HEK293 (cell line): ENCODE measurements around the gene RHCG.

Source experiments
- CTCF ChIA-PET: fragments of 350-600 bp; formaldehyde crosslinking; extraction: SDS; loops from one replicate; lab custom pipeline; 2021; ENCODE audit warnings: antibody characterized with exemption; lab: Yijun Ruan, JAX
- POLR2A ChIA-PET: fragments of 300-600 bp; formaldehyde crosslinking; extraction: SDS; loops from one replicate; lab custom pipeline; 2020; ENCODE audit warnings: antibody characterized with exemption, inconsistent platforms; lab: Yijun Ruan, JAX
- H3K27ac ChIP-seq: fragments of 200-500 bp; sonication (Bioruptor generic); 2 replicates; pipeline ENCODE4 v1.5.1; 2014; ENCODE audit warnings: low read depth, low read length, control low read depth, inconsistent platforms; ENCODE audit errors: extremely low read depth
- H3K36me3 ChIP-seq, 2 experiments: fragments of 200-500 bp in 1 of 2; sonication (Bioruptor generic) in 1 of 2; 1 replicate in 1 of 2; 2 replicates in 1 of 2; pipeline ENCODE4 v1.5.1; 2014 to 2017; ENCODE audit warnings: inconsistent platforms in 2 of 2, low read length in 2 of 2; ENCODE audit not compliant: control insufficient read depth in 2 of 2, insufficient read depth in 1 of 2
- H3K4me1 ChIP-seq: fragments of 200-500 bp; sonication (Bioruptor generic); 2 replicates; pipeline ENCODE4 v1.5.1; 2014; ENCODE audit warnings: mild to moderate bottlenecking, low read length, inconsistent platforms; ENCODE audit not compliant: control insufficient read depth, insufficient read depth
- H3K4me3 ChIP-seq: 2 replicates; pipeline ENCODE4 v1.5.1; 2011; ENCODE audit warnings: low read depth, mild to moderate bottlenecking, control low read depth, low read length, moderate library complexity
- H3K9me3 ChIP-seq: fragments of 200-500 bp; sonication (Bioruptor generic); 2 replicates; pipeline ENCODE4 v1.5.1; 2014; ENCODE audit warnings: low read depth, low read length, inconsistent platforms; ENCODE audit not compliant: control insufficient read depth, insufficient read depth
- GLI2 ChIP-seq: fragments of 450-650 bp; formaldehyde crosslinking; IDR thresholded peaks from 2 replicates; pipeline ENCODE4; 2017; ENCODE audit warnings: missing biosample characterization, missing genetic modification characterization, low read depth, borderline replicate concordance
- INSM2 ChIP-seq: fragments of 450-650 bp; formaldehyde crosslinking; IDR thresholded peaks from 2 replicates; pipeline ENCODE4 v1.5.1; 2016; ENCODE audit warnings: missing biosample characterization, missing genetic modification characterization
- SP3 ChIP-seq: fragments of 450-650 bp; formaldehyde crosslinking; IDR thresholded peaks from 2 replicates; pipeline ENCODE4 v1.5.1; 2016; ENCODE audit warnings: missing biosample characterization, missing genetic modification characterization
- YY2 ChIP-seq: fragments of 450-650 bp; formaldehyde crosslinking; IDR thresholded peaks from 2 replicates; pipeline ENCODE4 v1.5.1; 2016; ENCODE audit warnings: missing biosample characterization, missing genetic modification characterization
- ZBTB11 ChIP-seq: fragments of 450-650 bp; formaldehyde crosslinking; conservative IDR thresholded peaks from 2 replicates; pipeline ENCODE4 v1.5.1; 2016; ENCODE audit warnings: low read depth, missing biosample characterization, missing genetic modification characterization
- ZBTB48 ChIP-seq: fragments of 450-650 bp; formaldehyde crosslinking; IDR thresholded peaks from 2 replicates; pipeline ENCODE4 v1.5.1; 2016; ENCODE audit warnings: missing biosample characterization, missing genetic modification characterization
- ZEB2 ChIP-seq: fragments of 450-650 bp; formaldehyde crosslinking; IDR thresholded peaks from 2 replicates; pipeline ENCODE4 v1.5.1; 2016; ENCODE audit warnings: missing biosample characterization, missing genetic modification characterization
- ZNF114 ChIP-seq: fragments of 450-650 bp; formaldehyde crosslinking; IDR thresholded peaks from 2 replicates; pipeline ENCODE4 v1.5.0; 2017; ENCODE audit warnings: missing biosample characterization, missing genetic modification characterization
- ZNF132 ChIP-seq: fragments of 450-650 bp; formaldehyde crosslinking; IDR thresholded peaks from 2 replicates; pipeline ENCODE4 v1.5.1; 2017; ENCODE audit warnings: missing biosample characterization, missing genetic modification characterization, borderline replicate concordance
- ZNF280D ChIP-seq: fragments of 450-650 bp; formaldehyde crosslinking; IDR thresholded peaks from 2 replicates; pipeline ENCODE4 v1.5.1; 2016; ENCODE audit warnings: missing biosample characterization, missing genetic modification characterization
- ZNF354C ChIP-seq: fragments of 450-650 bp; formaldehyde crosslinking; IDR thresholded peaks from 2 replicates; pipeline ENCODE4 v1.5.1; 2016; ENCODE audit warnings: missing biosample characterization, missing genetic modification characterization, low read depth, borderline replicate concordance
- ZNF404 ChIP-seq: fragments of 450-650 bp; formaldehyde crosslinking; IDR thresholded peaks from 2 replicates; pipeline ENCODE4 v1.5.1; 2017; ENCODE audit warnings: missing biosample characterization, missing genetic modification characterization
- ZNF416 ChIP-seq: fragments of 450-650 bp; formaldehyde crosslinking; IDR thresholded peaks from 2 replicates; pipeline ENCODE4 v1.5.1; 2016; ENCODE audit warnings: missing biosample characterization, missing genetic modification characterization
- ZNF423 ChIP-seq: fragments of 450-650 bp; formaldehyde crosslinking; IDR thresholded peaks from 2 replicates; pipeline ENCODE4 v1.5.1; 2016; ENCODE audit warnings: missing biosample characterization, missing genetic modification characterization
- ZNF501 ChIP-seq: fragments of 450-650 bp; formaldehyde crosslinking; IDR thresholded peaks from 2 replicates; pipeline ENCODE4 v1.5.1; 2016; ENCODE audit warnings: missing biosample characterization, missing genetic modification characterization
- ZNF548 ChIP-seq: fragments of 450-650 bp; formaldehyde crosslinking; IDR thresholded peaks from 2 replicates; pipeline ENCODE4 v1.5.1; 2016; ENCODE audit warnings: missing biosample characterization, missing genetic modification characterization
- ZNF555 ChIP-seq: fragments of 450-650 bp; formaldehyde crosslinking; conservative IDR thresholded peaks from 2 replicates; pipeline ENCODE4 v1.5.1; 2017; ENCODE audit warnings: missing biosample characterization, mild to moderate bottlenecking, missing genetic modification characterization, inconsistent platforms
- ZNF658 ChIP-seq: fragments of 450-650 bp; formaldehyde crosslinking; IDR thresholded peaks from 2 replicates; pipeline ENCODE4; 2016; ENCODE audit warnings: missing biosample characterization, missing genetic modification characterization
- ZNF776 ChIP-seq: fragments of 450-650 bp; formaldehyde crosslinking; IDR thresholded peaks from 2 replicates; pipeline ENCODE4 v1.5.0; 2017; ENCODE audit warnings: missing biosample characterization, missing genetic modification characterization, borderline replicate concordance
- ZNF792 ChIP-seq: fragments of 450-650 bp; formaldehyde crosslinking; IDR thresholded peaks from 2 replicates; pipeline ENCODE4 v1.5.1; 2016; ENCODE audit warnings: missing biosample characterization, missing genetic modification characterization
- ZNF843 ChIP-seq: fragments of 450-650 bp; formaldehyde crosslinking; IDR thresholded peaks from 2 replicates; pipeline ENCODE4 v1.5.1; 2016; ENCODE audit warnings: missing biosample characterization, missing genetic modification characterization

The RHCG gene

GRCh38 chr15:89448825-89449224, 47.6 kb downstream of the RHCG start (continued):
- TF ChIP-seq ZNF555 (no peak), ZNF354C (tag by site-specific recombination) (no peak), ZBTB48 (tag by site-specific recombination) (no peak)

GRCh38 chr15:89447676-89448075, 48.7 kb downstream of the RHCG start:
- ChIA-PET POLR2A (interaction anchor here (1.0 kb wide), 1 partner anchor 128 kb away, joined by 3 read pairs; the partner anchor contains the start of gene TICRR), CTCF (interaction anchor here (0.9 to 13.9 kb wide), 5 partner anchors 17 to 88 kb away, joined by 3 to 234 read pairs (median 13); no protein-coding TSS in a partner anchor)
- Histone ChIP-seq H3K9me3 (no peaks in the 10 kb centered on the region), H3K27ac (no peak overlapping the region), H3K36me3 (no peaks in the 10 kb centered on the region), H3K4me1 (peaks cover 7% of the 10 kb centered on the region), H3K4me3 (no peak overlapping the region)
- no peak for TF ChIP-seq ZNF280D (tag by site-specific recombination)
- TF ChIP-seq ZNF548 (tag by site-specific recombination): no peak
- no peak for TF ChIP-seq ZNF501
- TF ChIP-seq ZNF658 (tag by site-specific recombination): no peak
- no peak for TF ChIP-seq ZNF776 (tag by site-specific recombination)
- no peak for TF ChIP-seq GLI2 (tag by site-specific recombination)
- TF ChIP-seq YY2 (tag by site-specific recombination): no peak
- TF ChIP-seq ZNF423: no peak
- no peak for TF ChIP-seq ZBTB11 (tag by site-specific recombination)
- TF ChIP-seq INSM2 (tag by site-specific recombination): no peak
- TF ChIP-seq ZNF416 (tag by site-specific recombination): no peak
- no peak for TF ChIP-seq ZNF792 (tag by site-specific recombination)
- no peak for TF ChIP-seq SP3 (tag by site-specific recombination)
- TF ChIP-seq ZNF404 (tag by site-specific recombination): no peak
- TF ChIP-seq ZNF843: no peak
- TF ChIP-seq ZEB2 (tag by site-specific recombination): no peak
- no peak for TF ChIP-seq ZNF132 (tag by site-specific recombination)
- no peak for TF ChIP-seq ZNF114 (tag by site-specific recombination)
